K562 (cell line): ENCODE measurements around the gene TBCC.

ENCODE experiments used
- E2F1 ChIP-seq: sonication (generic); formaldehyde crosslinking; IDR thresholded peaks from 2 replicates; pipeline ENCODE4 v1.8.1; 2023; ENCODE audit warnings: mild to moderate bottlenecking, missing genetic modification reagents, moderate library complexity
- TEAD4 ChIP-seq, 2 experiments: sonication (generic) in 1 of 2; formaldehyde crosslinking in 1 of 2; IDR thresholded peaks; 2 replicates each; pipeline versions ENCODE4 v1.6.1 to v1.8.0; 2012 to 2022; ENCODE audit warnings: borderline replicate concordance in 1 of 2, inconsistent platforms in 1 of 2, low read length in 1 of 2, mild to moderate bottlenecking in 1 of 2, missing genetic modification reagents in 1 of 2

GRCh38 chr6:42758756-42759430, 13.0 kb upstream of the TBCC start:
- TF ChIP-seq TEAD4 (IDR thresholded peaks at IDR 0.05; ENCODE audit: low read length) (no peak), TEAD4 (CRISPR knock-in tag; IDR thresholded peaks at IDR 0.05; ENCODE audit: borderline replicate concordance) (no peak), E2F1 (CRISPR knock-in tag) (no peak)
